Hepatocyte (in vitro differentiated cells): Measurements from ENCODE around the gene PDE3B.

Experiments used
- CTCF ChIP-seq: fragments of 200-600 bp; sonication (generic); IDR thresholded peaks from 2 replicates; pipeline ENCODE4 v1.5.1; 2016; ENCODE audit warnings: antibody characterized with exemption, mild to moderate bottlenecking; ENCODE audit not compliant: poor library complexity
- EZH2 ChIP-seq: fragments of 200-600 bp; sonication (generic); IDR thresholded peaks from 2 replicates; pipeline ENCODE4 v1.6.1; 2016; ENCODE audit warnings: antibody characterized with exemption, mild to moderate bottlenecking, borderline replicate concordance
- EZH2phosphoT487 ChIP-seq: fragments of 200-600 bp; sonication (generic); IDR thresholded peaks from one replicate; pipeline ENCODE4 v1.6.1; 2018; ENCODE audit warnings: antibody characterized with exemption, mild to moderate bottlenecking, low read depth, moderate library complexity; ENCODE audit not compliant: unreplicated experiment, severe bottlenecking

GRCh38 chr11:14636119-14636518 lies 7.5 kb upstream of the PDE3B start:
- TF ChIP-seq EZH2phosphoT487 (no peak), CTCF (no peak), EZH2 (no peak)
